Measurements from ENCODE around the gene APLP2.

Gene APLP2

DNA sequence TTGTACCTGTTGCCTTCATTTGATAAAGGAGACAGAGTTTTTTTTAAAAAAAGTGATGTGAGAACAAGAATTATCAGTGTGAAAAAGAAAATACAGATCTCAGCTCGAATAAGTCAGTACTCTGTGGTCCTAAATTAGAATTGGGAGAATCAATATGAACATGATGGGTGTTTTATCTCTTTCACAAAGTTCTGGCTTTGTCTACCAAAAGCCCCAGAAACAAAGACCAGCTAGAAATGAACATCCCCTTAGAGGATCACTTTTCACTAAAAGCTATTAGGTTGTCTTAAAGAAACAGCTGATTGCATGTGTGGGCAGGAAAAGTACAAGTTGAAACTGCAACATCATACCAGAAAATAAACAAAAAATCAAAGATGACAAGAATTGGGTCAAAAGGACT, 81.5 kb downstream of the APLP2 start:
- no peak for DNase-seq

DNA sequence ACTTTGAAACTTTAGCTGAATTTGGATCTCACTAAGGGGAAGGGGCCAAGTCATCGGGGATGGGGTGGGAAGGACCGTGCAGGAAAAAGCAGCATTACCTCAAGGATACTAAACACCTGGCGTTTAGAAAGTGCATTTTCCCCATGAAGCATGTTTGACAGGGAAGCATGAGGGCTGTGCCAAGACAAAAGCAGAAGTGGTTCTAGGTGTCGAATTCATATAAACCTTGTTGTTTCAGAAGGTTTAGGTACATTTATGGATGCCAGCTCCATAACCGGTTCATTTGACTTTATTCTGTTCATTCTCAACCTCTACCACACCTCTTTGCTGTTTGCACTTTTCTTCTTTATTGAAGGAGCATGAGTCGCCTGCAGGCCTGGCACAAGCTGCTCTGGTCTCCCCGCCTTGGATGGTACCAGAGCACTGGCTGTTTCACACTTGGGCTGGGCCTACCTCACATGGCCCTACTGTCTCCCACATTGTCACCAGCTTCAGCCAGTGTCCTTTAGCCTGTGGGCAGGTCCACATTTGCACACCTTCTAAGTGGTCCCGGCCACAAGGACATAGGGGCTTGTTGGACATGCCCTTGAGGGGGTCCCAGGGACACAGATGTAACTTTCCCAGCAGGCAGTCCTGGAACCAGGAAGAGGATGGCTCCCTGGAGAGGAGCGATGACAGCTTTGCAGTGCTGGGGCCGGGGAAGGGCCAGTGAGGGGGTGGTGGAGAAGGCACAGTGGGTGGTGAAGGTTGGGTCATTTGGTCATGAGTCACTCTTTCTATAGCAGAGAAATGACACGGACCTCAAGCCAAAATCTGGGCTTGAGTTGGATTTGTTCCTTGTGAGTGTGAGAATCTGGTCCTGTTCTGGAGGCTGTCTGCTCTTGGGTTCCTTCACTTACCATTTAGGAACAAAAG, 86.7 kb downstream of the APLP2 start:
- no peak for DNase-seq

GRCh38 chr11:130157101-130157500, 87.4 kb downstream of the APLP2 start:
- DNase-seq, result no peak

DNA sequence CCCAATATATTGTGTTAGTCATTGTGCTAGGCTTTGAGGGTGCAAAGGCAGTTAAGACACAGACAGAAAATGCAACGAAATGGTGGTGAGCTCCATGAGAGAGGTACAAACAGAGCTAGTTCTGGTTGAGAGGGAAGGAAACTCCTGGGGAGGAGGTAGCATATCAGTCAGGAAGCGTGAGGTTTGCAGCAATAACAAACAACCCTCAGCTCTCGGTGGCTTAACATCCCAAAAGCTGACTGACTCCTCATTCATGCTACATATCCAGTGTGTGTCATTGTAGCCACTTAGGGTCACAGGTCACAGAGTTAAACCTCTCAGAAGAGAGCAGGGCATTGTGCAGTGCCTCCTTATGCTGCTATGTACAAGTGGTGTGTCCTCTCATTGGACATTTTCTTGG, 88.1 kb downstream of the APLP2 start:
- no peak for DNase-seq

- no peak for DNase-seq
Measured at GRCh38 chr11:130159139-130159538, 89.4 kb downstream of the APLP2 start.

GRCh38 chr11:130159657-130160497, 90.2 kb downstream of the APLP2 start, which contains the start of gene ST14:
ST14 (plus strand) TSS chr11:130159782; CDS start chr11:130159980, 198 bp downstream.
- DNase-seq, result no peak

DNA sequence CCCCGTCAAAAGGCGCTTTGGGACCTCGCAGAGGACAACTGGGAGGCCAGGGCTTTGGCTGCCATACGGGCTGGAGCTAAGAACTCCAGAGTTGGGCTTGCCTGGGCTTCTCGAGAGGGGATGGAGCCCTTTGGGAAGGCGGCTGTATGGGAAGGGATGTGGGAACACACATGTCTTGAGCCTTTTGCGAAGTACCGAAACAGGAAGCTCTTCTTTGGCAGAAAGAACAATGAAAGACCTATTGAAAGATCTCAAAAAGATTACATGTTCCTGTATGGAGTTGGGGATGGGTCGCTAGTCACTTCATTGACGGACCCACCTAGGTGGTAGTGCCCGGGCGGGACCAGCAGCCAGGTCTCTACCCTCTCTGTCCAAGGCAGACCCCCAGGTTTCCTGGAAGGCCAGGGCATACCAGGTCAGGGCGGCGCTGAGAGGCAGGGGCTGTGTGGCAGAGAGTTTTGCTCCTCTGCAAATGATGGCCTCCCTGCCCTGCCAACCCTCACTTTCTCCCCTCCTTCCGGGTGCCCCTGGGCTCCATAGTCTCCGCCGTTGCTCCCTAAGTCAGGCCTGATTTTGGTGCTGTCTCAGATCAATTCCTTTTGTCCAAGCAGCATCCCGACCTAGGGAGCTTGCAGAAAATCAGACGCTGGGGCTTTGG, 90.9 kb downstream of the APLP2 start:
- DNase-seq, result no peak

DNA sequence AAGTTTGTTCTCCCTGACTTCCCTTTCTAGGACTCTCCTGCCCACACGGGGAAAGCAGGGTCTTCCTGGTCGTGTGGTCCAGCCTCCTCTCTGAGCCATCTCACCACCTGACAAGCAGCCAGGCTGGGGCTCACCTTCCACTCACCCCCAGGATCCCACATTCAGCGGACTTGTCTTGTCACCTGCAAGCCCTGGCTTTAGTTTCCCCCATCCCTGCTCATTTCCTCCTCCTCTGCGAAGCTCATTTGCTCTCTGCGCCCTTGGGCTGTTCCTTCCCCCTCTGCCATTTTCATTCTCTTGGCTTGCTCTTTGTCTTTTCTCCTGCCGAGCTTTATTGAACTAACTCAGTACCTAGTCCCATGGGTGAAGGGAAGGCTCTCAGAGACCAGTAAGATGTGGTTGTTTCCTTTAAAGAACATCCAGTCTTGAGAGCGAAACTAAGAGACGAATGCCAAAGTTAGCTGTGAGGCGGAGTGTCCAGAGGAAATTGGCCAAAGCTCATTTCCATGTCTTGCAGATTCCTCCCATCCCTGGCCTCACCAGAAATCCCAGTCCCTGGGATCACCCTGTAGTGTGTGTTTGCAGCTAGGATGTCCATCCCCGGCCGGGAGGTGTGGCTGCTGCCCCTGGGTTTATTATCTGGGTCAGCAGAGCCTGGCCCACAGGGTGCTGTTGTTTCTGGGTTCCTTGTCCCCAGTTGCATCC, 91.9 kb downstream of the APLP2 start:
- DNase-seq, result no peak

GRCh38 chr11:130162733-130163132, 93.0 kb downstream of the APLP2 start:
- DNase-seq, result no peak

DNA sequence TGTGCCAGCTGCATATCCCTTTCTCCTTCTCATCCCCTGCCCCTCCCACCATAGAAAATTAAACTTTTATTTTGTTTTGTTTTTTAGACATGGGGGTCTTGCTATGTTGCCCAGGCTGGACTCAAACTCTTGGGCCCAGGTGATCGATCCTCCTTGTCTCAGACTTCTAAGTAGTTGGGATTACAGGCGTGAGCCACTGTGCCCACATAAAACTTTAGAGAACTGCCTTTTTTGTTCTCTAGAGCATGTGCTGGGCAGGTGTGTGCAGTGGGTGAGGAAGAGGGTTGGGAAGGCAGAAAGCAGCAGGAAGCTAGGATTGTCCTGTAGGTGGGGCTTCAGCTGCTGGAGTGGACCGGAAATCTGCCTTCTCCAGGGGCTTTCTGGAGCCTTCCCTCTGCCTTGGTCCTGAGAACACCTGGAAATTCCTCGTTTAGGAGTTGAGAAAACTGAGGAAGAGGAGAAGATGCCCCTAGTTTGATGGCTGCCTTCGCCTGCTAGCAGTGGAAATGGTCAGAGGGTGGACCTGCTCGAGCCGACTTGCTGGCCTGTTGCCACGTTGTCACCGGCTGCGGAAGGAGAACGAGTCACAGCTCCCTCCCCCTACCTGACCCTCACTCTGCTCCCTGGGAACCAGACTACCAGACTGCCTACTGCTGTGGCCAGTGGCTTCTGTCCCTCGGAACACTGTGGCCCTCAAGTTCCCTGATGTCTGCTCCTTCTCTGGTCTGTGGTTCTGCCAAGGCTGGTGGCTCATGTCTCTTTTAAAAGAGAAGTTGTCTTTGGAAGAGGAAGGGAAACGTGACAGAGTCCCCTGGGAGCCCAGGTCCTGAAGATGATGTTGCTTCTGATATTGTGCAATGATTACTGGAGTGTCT, 93.9 kb downstream of the APLP2 start:
- no peak for DNase-seq

DNA sequence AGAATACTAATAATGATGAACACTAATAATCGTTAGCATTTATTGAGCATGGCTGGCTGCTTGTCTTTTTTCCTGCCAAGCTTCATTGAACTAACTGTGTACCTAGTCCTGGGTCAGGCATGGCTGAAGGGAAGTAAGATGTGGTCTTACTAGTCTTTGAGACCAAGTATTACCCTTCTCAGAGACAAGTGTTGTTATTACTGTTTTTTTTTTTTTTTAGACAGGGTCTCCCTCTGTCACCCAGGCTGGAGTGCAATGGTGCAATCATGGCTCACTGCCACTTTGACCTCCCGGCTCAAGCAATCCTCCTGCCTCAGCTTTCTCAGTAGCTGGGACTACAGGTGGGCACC, 94.5 kb downstream of the APLP2 start:
- DNase-seq, result no peak

DNA sequence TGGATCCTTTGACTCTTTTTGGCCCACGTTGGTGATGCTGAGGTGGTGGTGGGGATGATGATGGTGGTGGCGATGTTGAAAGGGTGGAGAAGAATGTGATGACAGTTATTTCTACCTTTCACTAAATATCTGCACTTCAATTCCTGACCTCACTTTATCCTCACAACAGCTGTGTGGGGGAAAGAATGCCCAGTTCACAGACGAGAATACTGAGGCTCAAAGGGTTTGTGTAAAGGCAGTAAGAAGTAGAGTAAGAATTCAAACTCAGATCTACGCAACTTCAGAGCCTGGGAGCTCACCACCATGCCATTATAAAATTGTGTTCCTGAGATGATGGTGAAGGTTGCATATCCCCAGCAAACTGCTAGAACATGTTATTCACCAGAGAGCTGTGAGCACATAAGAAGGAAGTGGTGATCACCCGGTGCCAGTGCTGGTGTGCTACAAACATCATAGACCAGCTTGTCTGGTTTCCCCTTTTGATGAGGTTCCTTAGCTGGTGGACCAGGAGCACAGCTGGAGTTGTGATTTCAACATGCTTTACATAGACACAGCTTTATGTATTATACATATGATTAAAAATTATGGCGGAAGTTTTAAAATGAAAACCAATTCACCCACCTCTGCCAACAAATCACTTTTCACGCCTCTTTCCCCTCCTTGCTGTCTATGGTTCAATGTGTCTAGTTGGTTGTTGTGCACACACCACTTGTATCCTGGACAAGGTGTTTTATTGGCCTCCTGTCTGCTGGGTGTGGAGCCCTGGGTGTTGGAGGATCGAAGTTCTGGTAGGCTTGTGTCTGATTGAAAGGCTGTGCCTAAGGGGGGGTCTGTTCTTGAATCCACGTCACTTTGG, 96.1 kb downstream of the APLP2 start:
- DNase-seq, result no peak

DNA sequence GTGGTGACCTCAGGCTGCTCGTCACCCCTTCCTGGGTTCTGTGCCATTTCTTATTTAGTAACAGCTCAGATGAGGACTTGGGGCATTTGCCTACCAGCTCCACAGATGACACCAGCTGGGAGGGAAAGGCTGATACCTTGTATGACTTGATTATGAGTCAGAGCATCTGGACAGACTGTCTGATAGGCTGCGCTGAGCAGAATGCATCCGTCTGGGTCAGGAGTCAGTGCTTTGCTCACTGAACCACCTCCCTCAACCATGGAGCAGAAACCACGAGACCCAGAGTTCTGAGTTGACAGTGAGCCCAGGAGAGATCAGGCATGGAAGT, 96.7 kb downstream of the APLP2 start:
- DNase-seq, result peak; percentile 25

GRCh38 chr11:130167146-130167545, 97.5 kb downstream of the APLP2 start:
- DNase-seq, result no peak

- no peak for DNase-seq
Measured at GRCh38 chr11:130168105-130168504, 98.4 kb downstream of the APLP2 start.

DNA sequence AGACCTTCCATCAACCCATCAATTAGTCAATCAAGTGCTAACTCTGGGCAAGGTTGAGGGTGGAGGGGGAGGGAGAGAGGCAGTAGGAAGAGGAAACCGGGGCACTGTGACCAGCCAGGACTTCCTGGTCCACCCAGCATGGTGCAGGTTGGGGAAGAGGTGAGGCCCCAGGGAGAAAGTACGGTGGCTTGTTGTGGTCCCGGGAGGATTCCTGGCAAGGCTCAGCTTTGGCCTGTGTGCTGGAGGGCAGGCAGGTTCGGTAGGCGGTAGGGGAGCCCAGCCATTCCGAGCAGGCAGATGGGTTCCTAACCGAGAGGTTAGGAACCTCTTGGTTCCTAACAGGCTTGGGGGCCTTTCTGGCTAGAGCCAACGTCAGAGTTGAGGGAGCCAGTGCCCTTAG, 100.7 kb downstream of the APLP2 start:
- no peak for DNase-seq

DNA sequence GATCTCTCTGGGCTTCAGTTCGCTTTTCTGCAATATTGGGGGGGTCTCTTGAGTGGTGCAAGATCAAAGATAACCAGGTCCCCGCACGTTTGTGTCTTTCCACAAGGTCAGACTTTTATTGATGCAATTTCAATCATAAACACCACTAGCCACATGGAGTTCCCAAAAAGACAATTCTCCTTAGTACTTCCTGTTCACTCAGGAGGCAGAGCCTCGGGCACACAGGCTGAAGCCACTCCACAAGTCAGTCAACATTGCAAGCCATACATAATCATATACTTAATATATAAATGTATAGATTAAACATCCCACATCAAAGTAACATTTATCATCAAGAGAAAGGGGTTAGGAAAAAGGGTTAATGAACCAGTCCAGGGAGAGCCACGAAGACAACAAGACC, 101.8 kb downstream of the APLP2 start:
- no peak for DNase-seq

DNA sequence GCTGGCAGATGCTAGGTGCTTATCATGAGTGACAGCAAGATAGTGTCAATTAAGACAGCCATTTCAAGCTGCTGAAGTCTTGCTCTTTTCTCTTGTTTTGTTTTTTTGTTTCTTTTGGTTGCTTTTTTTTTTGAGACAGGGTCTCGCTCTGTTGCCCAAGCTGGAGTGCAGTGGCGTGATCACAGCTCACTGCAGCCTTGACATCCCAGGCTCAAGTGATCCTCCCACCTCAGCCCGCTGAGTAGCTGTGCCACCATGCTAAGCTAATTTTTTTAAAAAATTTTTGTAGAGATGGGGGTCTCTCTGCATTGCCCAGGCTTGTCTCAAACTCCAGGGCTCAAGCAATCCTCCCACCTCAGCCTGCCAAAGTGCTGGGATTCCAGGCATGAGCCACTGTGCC, 102.3 kb downstream of the APLP2 start:
- DNase-seq, result peak; percentile 15

- no peak for DNase-seq
Measured at GRCh38 chr11:130174642-130175041, 104.9 kb downstream of the APLP2 start.

- no peak for DNase-seq
Measured at GRCh38 chr11:130175898-130176297, 106.2 kb downstream of the APLP2 start.

DNA sequence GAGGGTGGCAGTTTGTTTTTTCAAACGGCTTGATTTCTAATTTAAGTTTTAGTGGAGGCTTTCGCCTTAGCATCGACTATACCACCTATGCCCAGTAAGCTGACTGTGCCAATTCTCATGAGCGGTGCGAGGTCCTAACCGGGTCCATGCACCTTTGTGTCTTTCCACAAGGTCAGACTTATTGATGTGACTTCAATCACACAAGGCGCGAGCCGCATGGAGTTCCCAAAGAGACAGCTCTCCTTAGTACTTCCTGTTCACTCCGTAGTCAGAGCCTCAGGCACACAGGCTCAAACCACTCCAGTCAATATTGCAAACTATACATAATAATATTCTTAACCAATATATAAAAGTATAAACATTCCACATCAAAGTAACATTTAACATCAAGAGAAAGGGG, 108.1 kb downstream of the APLP2 start:
- no peak for DNase-seq

Data from NCI-H446 treated with DMSO at 0.1 percent for 48 hours (cell line).